Activated T-helper 17 cell treated with anti-CD3 and anti-CD28 coated beads, Interleukin-2, amount 50 U/mL, for 72 hours (primary cell): Measurements from ENCODE around the gene PNMT. TPM values are rescaled to one million over a fixed set of nuclear protein-coding genes. Genes with fewer than 3 reads are reported as not detected.

Source experiments
- ATAC-seq: fragments of 150-1000 bp; cut with Tn5 transposase; replicated peaks from 2 replicates; pipeline ENCODE4 v1.10.0; 2021; ENCODE audit warnings: mild to moderate bottlenecking, moderate library complexity
- H3K27ac Mint-ChIP-seq: one replicate; pipeline ENCODE4 v1.8.0; 2022; ENCODE audit warnings: mixed read lengths
- H3K27me3 Mint-ChIP-seq: one replicate; pipeline ENCODE4 v1.8.0; 2022; ENCODE audit warnings: mixed read lengths
- H3K36me3 Mint-ChIP-seq: one replicate; pipeline ENCODE4 v1.8.0; 2022; ENCODE audit warnings: low read depth, mild to moderate bottlenecking, mixed read lengths
- H3K4me1 Mint-ChIP-seq: one replicate; pipeline ENCODE4 v1.8.0; 2022; ENCODE audit warnings: mixed read lengths
- H3K4me3 Mint-ChIP-seq: one replicate; pipeline ENCODE4 v1.8.0; 2022; ENCODE audit warnings: mild to moderate bottlenecking, mixed read lengths
- H3K9me3 Mint-ChIP-seq: one replicate; pipeline ENCODE4 v1.8.0; 2022; ENCODE audit warnings: mixed read lengths
- total RNA-seq, 2 donors: library from RNA; stranded (reverse); gene quantifications; one replicate each; pipeline ENCODE4 v1.2.3, GENCODE V29; 2022

Gene PNMT
- total RNA-seq, 2 donors from 2014 or later, result not detected

GRCh38 chr17:39677542-39678339, 9.5 kb downstream of the PNMT start:
- Mint-ChIP-seq H3K27ac (no peak overlapping the region), H3K36me3 (no peaks in the 10 kb centered on the region), H3K27me3 (no peaks in the 10 kb centered on the region), H3K9me3 (no peaks in the 10 kb centered on the region), H3K4me1 (peaks cover 31% of the 10 kb centered on the region), H3K4me3 (no peak overlapping the region)
- no peak for ATAC-seq

DNA sequence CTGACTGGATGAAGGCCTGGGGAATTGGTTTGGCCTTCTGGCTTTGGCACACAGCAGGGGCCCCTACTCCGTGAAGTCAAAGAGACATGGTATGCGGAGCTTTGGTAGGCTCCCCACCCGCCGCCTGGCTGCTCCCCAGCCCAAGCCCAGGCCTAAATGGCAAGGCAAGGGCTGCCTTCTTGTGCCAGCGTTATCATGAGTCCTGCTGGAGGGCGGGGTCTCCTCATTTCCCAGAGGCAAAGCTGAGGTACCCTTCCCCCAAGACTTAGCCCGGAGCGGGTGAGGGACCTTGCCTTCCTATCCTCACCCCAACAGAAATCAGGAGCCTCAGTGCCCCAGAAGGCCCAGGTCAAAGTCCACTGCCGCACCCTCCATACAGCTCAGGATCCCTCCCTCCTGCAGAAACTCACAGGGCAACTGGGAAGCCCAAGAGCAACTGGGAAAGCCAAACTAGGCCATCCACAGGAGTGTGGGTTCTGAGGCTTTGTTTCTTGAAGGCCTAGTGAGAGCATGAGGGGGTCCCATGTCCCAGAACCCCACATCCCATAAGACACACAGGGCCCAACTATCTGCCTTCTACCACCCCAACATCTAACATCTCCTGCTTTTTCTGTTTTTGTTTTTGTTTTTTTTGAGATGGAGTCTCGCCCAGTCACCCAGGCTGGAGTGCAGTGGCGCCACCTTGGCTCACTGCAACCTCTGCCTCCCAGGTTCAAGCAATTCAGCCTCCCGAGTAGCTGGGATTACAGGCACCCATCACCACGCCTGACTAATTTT, 10.3 kb downstream of the PNMT start:
- Mint-ChIP-seq H3K4me3 (peak overlapping the region; percentile 48), H3K27me3 (no peaks in the 10 kb centered on the region), H3K36me3 (no peaks in the 10 kb centered on the region), H3K4me1 (peaks cover 31% of the 10 kb centered on the region), H3K9me3 (no peaks in the 10 kb centered on the region), H3K27ac (peak overlapping the region; percentile 97)
- peak; percentile 29 for ATAC-seq

- peak overlapping the region; percentile 97 for H3K27ac Mint-ChIP-seq
- ATAC-seq, result peak; percentile 76
Measured at GRCh38 chr17:39679521-39680192, 11.4 kb downstream of the PNMT start.

GRCh38 chr17:39683295-39683939, 15.2 kb downstream of the PNMT start:
- Mint-ChIP-seq H3K4me1 (peaks cover 35% of the 10 kb centered on the region), H3K27ac (no peak overlapping the region), H3K36me3 (peaks cover 10% of the 10 kb centered on the region), H3K27me3 (no peaks in the 10 kb centered on the region), H3K9me3 (peaks cover 6% of the 10 kb centered on the region), H3K4me3 (no peak overlapping the region)
- no peak for ATAC-seq

More at GRCh38 chr17:39679521-39680192, 11.4 kb downstream of the PNMT start:
- peak overlapping the region; percentile 48 for H3K4me3 Mint-ChIP-seq
- peaks cover 31% of the 10 kb centered on the region for H3K4me1 Mint-ChIP-seq
- H3K9me3 Mint-ChIP-seq, result no peaks in the 10 kb centered on the region
- no peaks in the 10 kb centered on the region for H3K27me3 Mint-ChIP-seq
- H3K36me3 Mint-ChIP-seq, result no peaks in the 10 kb centered on the region

DNA sequence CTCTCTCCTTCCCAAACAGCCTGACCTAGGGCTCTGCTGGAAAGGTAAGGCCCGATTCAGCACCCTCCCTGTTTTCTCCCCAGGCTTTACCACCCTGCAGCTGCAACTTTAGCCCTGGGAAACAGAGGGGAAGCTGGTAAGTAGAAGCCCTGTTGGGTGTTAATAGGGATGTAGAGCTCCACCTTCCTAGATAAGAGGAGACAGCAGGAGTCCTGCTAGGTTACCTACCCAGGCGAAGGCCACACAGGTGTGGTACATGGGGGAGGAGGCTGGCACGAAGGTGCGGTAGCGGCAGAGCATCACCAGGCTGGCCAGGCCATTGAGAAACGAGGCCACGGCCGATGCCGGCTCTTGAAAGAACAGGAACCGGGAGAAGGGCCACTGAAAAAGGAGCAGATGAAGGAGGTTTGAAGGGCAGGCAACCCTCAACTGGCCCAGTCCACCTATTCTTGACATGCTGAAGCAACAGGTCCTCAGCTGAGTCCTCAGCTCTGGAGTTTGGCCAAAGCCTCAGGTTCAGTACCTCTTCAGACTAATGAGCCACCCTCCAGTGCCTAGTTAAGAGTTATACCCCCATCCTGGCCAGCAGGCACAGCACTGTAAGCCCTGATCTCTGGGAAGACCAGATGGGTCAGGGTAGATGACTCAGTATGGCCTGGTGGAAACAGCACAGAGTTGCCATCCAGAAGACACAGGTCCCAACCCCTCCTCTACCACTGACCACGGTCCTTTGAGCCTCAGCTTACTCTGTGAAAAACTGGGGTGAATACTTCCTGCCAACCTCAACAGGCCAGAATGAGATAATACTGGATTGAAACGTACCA, 16.3 kb downstream of the PNMT start:
- H3K4me1 Mint-ChIP-seq, result peaks cover 31% of the 10 kb centered on the region
- no peak overlapping the region for H3K4me3 Mint-ChIP-seq
- H3K9me3 Mint-ChIP-seq, result peaks cover 9% of the 10 kb centered on the region
- no peak overlapping the region for H3K27ac Mint-ChIP-seq
- no peaks in the 10 kb centered on the region for H3K27me3 Mint-ChIP-seq
- H3K36me3 Mint-ChIP-seq, result peaks cover 13% of the 10 kb centered on the region
- ATAC-seq, result no peak

DNA sequence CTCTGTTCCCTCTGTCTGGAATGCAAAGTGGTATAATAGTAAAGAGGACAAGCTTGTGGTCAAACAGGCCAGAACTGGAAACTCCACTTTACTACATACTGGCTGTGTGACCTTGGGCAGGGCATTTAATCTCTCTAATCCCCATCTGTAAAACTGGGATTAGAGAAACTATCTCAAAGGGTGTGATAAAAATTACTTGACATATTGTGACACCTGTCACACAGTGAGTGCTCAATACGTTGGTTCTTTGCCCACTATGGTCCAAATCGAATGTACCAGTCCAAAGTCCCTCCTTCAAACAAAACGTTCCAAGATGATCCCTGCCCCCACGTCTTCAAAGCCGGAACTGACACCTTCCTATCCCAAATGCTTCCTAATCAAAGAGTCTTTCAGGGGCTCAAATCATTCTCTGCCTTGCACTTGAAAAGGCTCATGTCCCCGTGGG, 18.9 kb downstream of the PNMT start:
- Mint-ChIP-seq H3K36me3 (peaks cover 13% of the 10 kb centered on the region), H3K27ac (peak overlapping the region; percentile 99), H3K4me1 (peaks cover 20% of the 10 kb centered on the region), H3K27me3 (no peaks in the 10 kb centered on the region), H3K4me3 (peak overlapping the region; percentile 100), H3K9me3 (peaks cover 9% of the 10 kb centered on the region)
- no peak for ATAC-seq

DNA sequence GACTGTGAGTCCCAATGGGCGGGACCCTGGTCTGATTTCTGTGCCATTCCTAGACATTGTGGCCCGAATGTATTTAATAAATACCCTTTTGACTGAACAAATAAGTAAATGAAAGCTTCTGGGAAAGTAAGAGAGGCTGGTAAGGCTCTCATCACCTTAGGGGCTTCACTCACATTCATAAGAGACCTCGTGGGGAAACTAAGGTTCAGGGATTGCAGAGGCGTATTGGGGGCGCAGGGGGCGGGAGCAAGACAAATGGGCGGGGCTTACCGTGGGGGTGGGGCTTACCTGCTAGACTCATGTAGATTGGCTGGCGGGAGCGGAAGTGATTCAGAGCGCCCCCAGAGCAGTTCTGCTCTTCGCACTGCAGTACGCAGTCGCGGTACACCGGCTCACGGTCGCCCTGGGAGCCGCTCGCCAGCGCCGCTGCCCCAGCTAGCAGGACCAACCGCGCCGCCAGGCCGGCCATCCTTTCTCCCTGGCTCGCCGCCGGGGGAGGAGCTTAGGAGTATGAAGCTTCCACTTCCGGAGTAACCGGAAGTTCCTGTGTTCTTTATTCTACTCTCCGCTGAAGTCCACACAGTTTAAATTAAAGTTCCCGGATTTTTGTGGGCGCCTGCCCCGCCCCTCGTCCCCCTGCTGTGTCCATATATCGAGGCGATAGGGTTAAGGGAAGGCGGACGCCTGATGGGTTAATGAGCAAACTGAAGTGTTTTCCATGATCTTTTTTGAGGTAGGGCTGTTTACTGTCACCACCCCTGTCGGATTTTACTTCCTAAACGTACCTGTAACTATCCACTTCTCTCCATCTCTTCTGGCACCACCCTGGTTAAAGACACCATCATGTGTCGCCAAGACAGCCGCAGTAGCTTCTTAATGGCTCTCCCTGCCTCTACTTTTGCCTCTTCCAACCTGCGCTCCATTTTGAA, 19.6 kb downstream of the PNMT start, which contains the start of gene PGAP3:
Gene PGAP3 (minus strand): TSS at position 512 of the 929 bp plus-strand sequence. CDS start 43 bp downstream, at position 469.
- Mint-ChIP-seq H3K9me3 (peaks cover 9% of the 10 kb centered on the region), H3K36me3 (peaks cover 13% of the 10 kb centered on the region)
- peak; percentile 94 for ATAC-seq

GRCh38 chr17:39688475-39688835, 20.2 kb downstream of the PNMT start:
- H3K4me3 Mint-ChIP-seq, result peak overlapping the region; percentile 100
- no peak for ATAC-seq

More for the DNA sequence above, 19.6 kb downstream of the PNMT start, which contains the start of gene PGAP3:
- Mint-ChIP-seq H3K27ac (peak within 1 kb of the TSS; percentile 99), H3K27me3 (no peaks in the 10 kb centered on the region), H3K4me1 (peaks cover 20% of the 10 kb centered on the region), H3K4me3 (peak within 1 kb of the TSS; percentile 100)

DNA sequence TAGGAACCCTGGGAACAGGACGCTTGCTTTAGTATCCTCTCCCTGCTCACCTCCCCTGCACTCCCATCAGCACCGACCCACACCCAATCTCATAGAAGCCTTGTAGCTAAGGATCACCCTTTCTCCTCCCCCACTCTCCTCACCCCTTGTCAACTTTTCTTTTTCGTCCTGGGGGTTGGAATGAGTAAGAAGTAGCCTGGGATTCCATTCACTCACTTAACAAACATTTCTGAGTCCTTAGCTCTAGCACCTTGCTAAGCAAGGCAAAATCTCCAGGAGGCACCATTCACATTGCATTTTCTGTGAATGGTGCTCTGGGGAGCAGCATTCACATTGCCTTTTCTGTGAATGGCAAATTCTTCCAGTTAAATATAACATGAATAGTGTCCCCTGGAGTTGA, 20.7 kb downstream of the PNMT start:
- no peaks in the 10 kb centered on the region for H3K27me3 Mint-ChIP-seq
- no peak for ATAC-seq
- H3K36me3 Mint-ChIP-seq, result peaks cover 13% of the 10 kb centered on the region
- H3K27ac Mint-ChIP-seq, result peak overlapping the region; percentile 99
- H3K9me3 Mint-ChIP-seq, result peaks cover 9% of the 10 kb centered on the region
- H3K4me1 Mint-ChIP-seq, result peaks cover 20% of the 10 kb centered on the region
- peak overlapping the region; percentile 100 for H3K4me3 Mint-ChIP-seq

More at GRCh38 chr17:39688475-39688835, 20.2 kb downstream of the PNMT start:
- no peaks in the 10 kb centered on the region for H3K27me3 Mint-ChIP-seq
- H3K4me1 Mint-ChIP-seq, result peaks cover 20% of the 10 kb centered on the region
- H3K9me3 Mint-ChIP-seq, result peaks cover 9% of the 10 kb centered on the region
- peak overlapping the region; percentile 99 for H3K27ac Mint-ChIP-seq
- peaks cover 13% of the 10 kb centered on the region for H3K36me3 Mint-ChIP-seq

DNA sequence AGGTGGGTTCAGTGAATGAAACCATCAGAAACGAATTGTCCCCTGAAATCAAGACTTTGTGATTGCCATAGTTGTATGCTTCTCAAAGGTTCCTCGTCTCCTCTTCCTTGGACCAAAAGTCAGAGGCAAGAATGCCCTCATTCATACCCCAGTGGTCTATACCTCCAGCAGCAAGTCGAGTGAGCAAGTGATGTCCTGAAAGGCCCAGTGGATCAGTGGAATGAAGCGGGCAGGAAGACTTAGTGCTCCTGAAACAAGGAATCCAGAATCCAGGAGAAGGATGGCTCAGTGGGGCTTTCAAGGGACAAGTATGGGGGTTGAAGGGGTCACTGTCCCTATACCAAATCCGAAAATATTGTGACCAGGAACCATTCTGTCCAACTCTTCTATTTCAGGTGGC, 26.3 kb downstream of the PNMT start:
- ATAC-seq, result no peak
- Mint-ChIP-seq H3K27me3 (peaks cover 7% of the 10 kb centered on the region), H3K9me3 (no peaks in the 10 kb centered on the region), H3K27ac (no peak overlapping the region), H3K4me1 (no peaks in the 10 kb centered on the region), H3K36me3 (no peaks in the 10 kb centered on the region), H3K4me3 (no peak overlapping the region)

GRCh38 chr17:39695089-39695474, 26.8 kb downstream of the PNMT start:
- no peak for ATAC-seq
- H3K27ac Mint-ChIP-seq, result no peak overlapping the region
- no peak overlapping the region for H3K4me3 Mint-ChIP-seq
- H3K27me3 Mint-ChIP-seq, result peaks cover 10% of the 10 kb centered on the region
- H3K4me1 Mint-ChIP-seq, result no peaks in the 10 kb centered on the region
- no peaks in the 10 kb centered on the region for H3K36me3 Mint-ChIP-seq
- H3K9me3 Mint-ChIP-seq, result no peaks in the 10 kb centered on the region

GRCh38 chr17:39696731-39697130, 28.5 kb downstream of the PNMT start:
- Mint-ChIP-seq H3K27ac (no peak overlapping the region), H3K9me3 (no peaks in the 10 kb centered on the region), H3K27me3 (peaks cover 20% of the 10 kb centered on the region), H3K4me3 (no peak overlapping the region), H3K36me3 (no peaks in the 10 kb centered on the region), H3K4me1 (no peaks in the 10 kb centered on the region)
- no peak for ATAC-seq
